Mammary epithelial cell (primary cell): ENCODE results near the gene FKBP9.

Experiments used
- EZH2 ChIP-seq: IDR thresholded peaks from 2 replicates; pipeline ENCODE4 v1.6.1; 2012; ENCODE audit warnings: low read length, inconsistent platforms, borderline replicate concordance
- TF ChIP-seq, protein P1 (sequence below), 2 donors: IDR thresholded peaks in 1 of 2; conservative IDR thresholded peaks in 1 of 2; 2 replicates each; pipeline ENCODE4 v1.5.1; 2011 to 2012; ENCODE audit warnings: inconsistent platforms in 2 of 2, low read length in 2 of 2, mild to moderate bottlenecking in 2 of 2, control low read depth in 1 of 2, low read depth in 1 of 2; ENCODE audit not compliant: insufficient read depth in 1 of 2; ENCODE audit errors: extremely low read depth in 1 of 2

- TF ChIP-seq, protein P1, sequence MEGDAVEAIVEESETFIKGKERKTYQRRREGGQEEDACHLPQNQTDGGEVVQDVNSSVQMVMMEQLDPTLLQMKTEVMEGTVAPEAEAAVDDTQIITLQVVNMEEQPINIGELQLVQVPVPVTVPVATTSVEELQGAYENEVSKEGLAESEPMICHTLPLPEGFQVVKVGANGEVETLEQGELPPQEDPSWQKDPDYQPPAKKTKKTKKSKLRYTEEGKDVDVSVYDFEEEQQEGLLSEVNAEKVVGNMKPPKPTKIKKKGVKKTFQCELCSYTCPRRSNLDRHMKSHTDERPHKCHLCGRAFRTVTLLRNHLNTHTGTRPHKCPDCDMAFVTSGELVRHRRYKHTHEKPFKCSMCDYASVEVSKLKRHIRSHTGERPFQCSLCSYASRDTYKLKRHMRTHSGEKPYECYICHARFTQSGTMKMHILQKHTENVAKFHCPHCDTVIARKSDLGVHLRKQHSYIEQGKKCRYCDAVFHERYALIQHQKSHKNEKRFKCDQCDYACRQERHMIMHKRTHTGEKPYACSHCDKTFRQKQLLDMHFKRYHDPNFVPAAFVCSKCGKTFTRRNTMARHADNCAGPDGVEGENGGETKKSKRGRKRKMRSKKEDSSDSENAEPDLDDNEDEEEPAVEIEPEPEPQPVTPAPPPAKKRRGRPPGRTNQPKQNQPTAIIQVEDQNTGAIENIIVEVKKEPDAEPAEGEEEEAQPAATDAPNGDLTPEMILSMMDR (conservative IDR thresholded peaks at IDR 0.05 in 1 of 2, IDR thresholded peaks at IDR 0.05 in 1 of 2; ENCODE audit: extremely low read depth in 1 of 2, insufficient read depth in 1 of 2, low read depth in 1 of 2, low read length in 2 of 2) = no peak
- TF ChIP-seq EZH2 = no peak
Measured at GRCh38 chr7:33041631-33042428, 84.6 kb downstream of the FKBP9 start.
